Uterus (tissue), 4 donors: ENCODE data around the gene PTPRD. TPM values are rescaled to one million over a fixed set of nuclear protein-coding genes. Genes with fewer than 3 reads are reported as not detected.

ENCODE experiments used
- DNase-seq, 2 donors: peaks; one replicate each; pipeline ENCODE4 v3.0.0-alpha.2; 2019 to 2020
- H3K27ac ChIP-seq, 2 donors: fragments of 200-600 bp; sonication (generic); 1 replicate in 1 of 2; 2 replicates in 1 of 2; pipeline ENCODE4 v1.5.1; 2016 to 2018
- H3K27me3 ChIP-seq, 2 donors: fragments of 200-600 bp; sonication (generic); one replicate each; pipeline ENCODE4 v1.5.1; 2018 to 2019; ENCODE audit warnings: control low read depth in 1 of 2
- H3K36me3 ChIP-seq, 2 donors: fragments of 200-600 bp; sonication (generic); one replicate each; pipeline ENCODE4 v1.5.1; 2019; ENCODE audit warnings: control low read depth in 1 of 2
- H3K4me1 ChIP-seq, 2 donors: fragments of 200-600 bp; sonication (generic); one replicate each; pipeline ENCODE4 v1.5.1; 2018 to 2019; ENCODE audit warnings: control low read depth in 1 of 2
- H3K4me3 ChIP-seq, 2 donors: fragments of 200-600 bp; sonication (generic); 1 replicate in 1 of 2; 2 replicates in 1 of 2; pipeline ENCODE4 v1.5.1; 2018 to 2019; ENCODE audit warnings: mild to moderate bottlenecking in 1 of 2
- H3K9me3 ChIP-seq, 2 donors: fragments of 200-600 bp; sonication (generic); one replicate each; pipeline ENCODE4 v1.5.1; 2019; ENCODE audit warnings: control low read depth in 1 of 2
- POLR2A ChIP-seq, 2 donors: fragments of 450-650 bp; IDR thresholded peaks; one replicate each; pipeline ENCODE4 v1.6.1; 2016; ENCODE audit warnings: antibody characterized with exemption in 2 of 2, mild to moderate bottlenecking in 1 of 2, moderate library complexity in 1 of 2
- intact Hi-C: fragments of 100-400 bp; cut with DNase I; formaldehyde crosslinking; loops from one replicate; pipeline ENCODE4 v1.15.1; 2023; ENCODE audit warnings: low total_unique reads
- total RNA-seq, 4 donors: library from RNA; depleted of rRNA in 3 of 4; stranded (reverse); fragments of >200 nt in 3 of 4; gene quantifications; one replicate each; pipeline versions ENCODE4 v1.1.0 to v1.2.4, GENCODE V29; 2014 to 2023
- TF ChIP-seq, protein P1 (sequence below), 4 experiments: fragments of 200-600 bp in 2 of 4; fragments of 450-650 bp in 2 of 4; sonication (generic) in 2 of 4; IDR thresholded peaks; one replicate each; pipeline ENCODE4 v1.5.1; 2016 to 2019; ENCODE audit warnings: antibody characterized with exemption in 4 of 4, mild to moderate bottlenecking in 2 of 4, moderate library complexity in 1 of 4
- donor health status: DM: yes; HTN: yes; CAD: no.

PTPRD gene
- total RNA-seq, 4 donors from 2014 or later = 1.2 to 136 (median 26.4) TPM

DNA sequence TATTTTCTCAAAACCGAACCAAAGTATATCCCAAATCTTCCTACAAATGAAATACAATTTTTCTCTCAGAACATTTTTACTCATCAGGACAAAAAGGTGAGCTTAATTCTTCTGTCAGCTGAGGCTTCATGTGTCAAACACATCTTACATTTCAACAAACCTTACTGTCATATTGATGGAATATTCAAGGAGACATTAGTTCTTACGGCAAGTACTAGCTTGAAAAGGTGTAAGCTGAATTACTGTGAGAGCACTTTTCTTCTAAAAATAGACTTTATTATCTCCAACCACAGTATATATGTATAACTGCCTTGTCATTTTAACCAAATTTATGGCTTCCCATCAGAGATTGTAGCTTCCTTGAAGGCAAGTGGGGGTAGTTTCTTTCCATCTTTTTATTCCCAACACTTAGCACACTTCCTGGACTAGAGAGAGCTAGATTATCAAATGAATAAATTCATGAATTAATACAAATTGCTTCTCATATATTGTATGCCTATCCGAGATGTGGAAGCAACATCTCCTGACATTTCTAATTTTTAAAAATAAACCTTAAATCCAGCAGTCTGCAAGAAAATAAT is 1990.5 kb downstream of the PTPRD start:
- H3K4me1 ChIP-seq = no peaks in the 10 kb centered on the region
- H3K4me3 ChIP-seq = no peak overlapping the region
- no peak for TF ChIP-seq POLR2A (IDR thresholded peaks at IDR 0.05)
- TF ChIP-seq, protein P1, sequence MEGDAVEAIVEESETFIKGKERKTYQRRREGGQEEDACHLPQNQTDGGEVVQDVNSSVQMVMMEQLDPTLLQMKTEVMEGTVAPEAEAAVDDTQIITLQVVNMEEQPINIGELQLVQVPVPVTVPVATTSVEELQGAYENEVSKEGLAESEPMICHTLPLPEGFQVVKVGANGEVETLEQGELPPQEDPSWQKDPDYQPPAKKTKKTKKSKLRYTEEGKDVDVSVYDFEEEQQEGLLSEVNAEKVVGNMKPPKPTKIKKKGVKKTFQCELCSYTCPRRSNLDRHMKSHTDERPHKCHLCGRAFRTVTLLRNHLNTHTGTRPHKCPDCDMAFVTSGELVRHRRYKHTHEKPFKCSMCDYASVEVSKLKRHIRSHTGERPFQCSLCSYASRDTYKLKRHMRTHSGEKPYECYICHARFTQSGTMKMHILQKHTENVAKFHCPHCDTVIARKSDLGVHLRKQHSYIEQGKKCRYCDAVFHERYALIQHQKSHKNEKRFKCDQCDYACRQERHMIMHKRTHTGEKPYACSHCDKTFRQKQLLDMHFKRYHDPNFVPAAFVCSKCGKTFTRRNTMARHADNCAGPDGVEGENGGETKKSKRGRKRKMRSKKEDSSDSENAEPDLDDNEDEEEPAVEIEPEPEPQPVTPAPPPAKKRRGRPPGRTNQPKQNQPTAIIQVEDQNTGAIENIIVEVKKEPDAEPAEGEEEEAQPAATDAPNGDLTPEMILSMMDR (IDR thresholded peaks at IDR 0.05) = no peak
- no peak for DNase-seq
- H3K36me3 ChIP-seq = no peaks in the 10 kb centered on the region
- H3K27me3 ChIP-seq = no peaks in the 10 kb centered on the region
- intact Hi-C loops = no loop called here
- no peak overlapping the region for H3K27ac ChIP-seq
- no peaks in the 10 kb centered on the region for H3K9me3 ChIP-seq

DNA sequence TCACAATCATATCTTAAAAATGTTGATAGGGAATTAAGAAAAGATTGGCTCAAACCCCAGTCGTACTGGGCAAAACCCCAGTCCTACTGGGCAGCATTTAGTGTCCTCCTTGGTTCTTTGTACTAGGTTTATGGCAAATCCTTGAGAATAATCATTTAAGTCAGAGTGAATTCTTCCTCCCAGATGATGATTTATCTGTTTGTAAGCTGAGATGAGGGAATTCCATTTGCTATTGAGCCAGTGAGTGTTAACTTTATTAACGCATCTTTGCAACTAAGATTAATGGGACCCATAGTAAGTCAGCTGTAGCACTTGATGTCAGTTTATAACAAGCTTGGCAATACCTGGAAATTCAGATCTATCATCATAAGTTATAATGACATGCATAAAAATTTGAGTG is 1991.4 kb downstream of the PTPRD start:
- Histone ChIP-seq H3K4me1 (no peaks in the 10 kb centered on the region), H3K9me3 (no peaks in the 10 kb centered on the region), H3K27ac (no peak overlapping the region), H3K27me3 (no peaks in the 10 kb centered on the region), H3K4me3 (no peak overlapping the region), H3K36me3 (no peaks in the 10 kb centered on the region)
- no peak for TF ChIP-seq POLR2A (IDR thresholded peaks at IDR 0.05)
- TF ChIP-seq, protein P1 (IDR thresholded peaks at IDR 0.05) = no peak
- DNase-seq = no peak
- intact Hi-C loops = no loop called here

DNA sequence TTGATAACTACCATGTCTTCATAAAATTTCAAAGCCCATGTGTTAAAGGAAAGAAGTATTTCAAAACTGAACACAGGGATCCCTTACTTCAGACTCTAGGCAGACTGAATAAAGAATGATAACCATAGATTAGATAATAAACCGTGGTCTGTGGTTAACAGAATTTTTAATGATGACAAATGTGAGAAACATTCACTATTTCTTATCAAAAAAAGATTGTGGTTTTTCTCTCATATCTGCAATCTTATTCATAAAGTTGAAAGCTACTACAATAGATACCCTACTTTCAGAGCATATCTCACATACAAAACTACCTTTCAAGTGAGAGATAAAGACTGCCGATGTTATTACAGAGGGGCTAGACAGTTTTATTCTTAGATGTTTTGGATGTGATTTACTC is 1996.4 kb downstream of the PTPRD start:
- TF ChIP-seq, protein P1 (IDR thresholded peaks at IDR 0.05) = no peak
- TF ChIP-seq POLR2A (IDR thresholded peaks at IDR 0.05) = no peak
- no peaks in the 10 kb centered on the region for H3K36me3 ChIP-seq
- H3K4me1 ChIP-seq = no peaks in the 10 kb centered on the region
- H3K9me3 ChIP-seq = no peaks in the 10 kb centered on the region
- H3K27ac ChIP-seq = no peak overlapping the region
- DNase-seq = no peak
- intact Hi-C loops = no loop called here
- H3K4me3 ChIP-seq = no peak overlapping the region
- no peaks in the 10 kb centered on the region for H3K27me3 ChIP-seq

DNA sequence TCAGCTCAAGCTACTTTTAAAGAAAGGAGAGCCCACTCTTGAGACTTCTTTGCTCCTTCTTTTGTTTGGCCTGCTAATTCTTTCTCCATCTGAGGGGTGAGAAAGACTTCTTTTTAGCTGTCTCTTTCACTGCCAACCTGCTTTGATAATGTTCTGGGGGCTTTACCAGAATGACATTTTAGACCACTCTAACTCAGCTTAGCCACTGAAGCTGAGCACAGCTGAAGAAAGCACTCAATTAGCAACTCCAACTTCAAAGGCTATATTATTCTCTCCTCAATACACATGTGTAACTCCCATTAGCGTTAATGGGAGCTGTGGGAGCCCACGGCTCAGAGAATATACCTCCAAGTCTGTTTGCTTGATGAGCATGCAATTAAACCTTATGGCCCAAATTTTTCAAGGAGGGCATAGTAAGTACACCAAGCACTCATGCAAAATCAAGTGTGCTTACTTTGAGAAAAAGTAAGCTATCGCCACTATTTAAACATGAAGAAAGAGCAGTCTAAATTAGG is 1997.8 kb downstream of the PTPRD start:
- TF ChIP-seq, protein P1 (IDR thresholded peaks at IDR 0.05) = no peak
- no peak for TF ChIP-seq POLR2A (IDR thresholded peaks at IDR 0.05)
- no peaks in the 10 kb centered on the region for H3K36me3 ChIP-seq
- intact Hi-C loops = no loop called here
- H3K4me1 ChIP-seq = no peaks in the 10 kb centered on the region
- H3K27me3 ChIP-seq = no peaks in the 10 kb centered on the region
- H3K9me3 ChIP-seq = no peaks in the 10 kb centered on the region
- H3K27ac ChIP-seq = no peak overlapping the region
- no peak for DNase-seq
- H3K4me3 ChIP-seq = no peak overlapping the region

DNA sequence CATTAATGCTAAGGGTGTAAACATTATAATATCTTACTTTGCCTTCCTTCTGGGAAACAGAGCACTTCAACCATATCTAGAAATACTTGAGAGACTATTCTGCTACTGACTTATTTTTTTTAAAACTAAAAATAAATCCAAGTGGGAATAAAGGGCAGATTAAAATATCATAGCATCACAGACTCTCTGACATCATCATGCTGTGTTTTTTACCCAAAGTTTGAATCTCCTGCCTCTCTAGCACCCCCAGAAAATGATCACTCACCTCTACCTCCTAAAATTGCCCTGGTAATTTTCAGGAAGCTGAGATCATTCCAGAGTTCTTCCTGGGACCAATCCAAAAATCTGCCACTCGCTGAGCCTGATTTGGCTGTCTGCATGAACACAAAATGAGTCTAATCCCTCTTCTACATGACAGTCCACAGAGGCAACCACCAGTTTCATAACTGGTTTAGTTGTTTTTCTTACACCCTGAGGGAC is 1999.4 kb downstream of the PTPRD start:
- Histone ChIP-seq H3K27me3 (no peaks in the 10 kb centered on the region), H3K9me3 (no peaks in the 10 kb centered on the region), H3K27ac (no peak overlapping the region), H3K4me3 (no peak overlapping the region), H3K36me3 (no peaks in the 10 kb centered on the region), H3K4me1 (no peaks in the 10 kb centered on the region)
- intact Hi-C loops = no loop called here
- TF ChIP-seq, protein P1 (IDR thresholded peaks at IDR 0.05) = no peak
- TF ChIP-seq POLR2A (IDR thresholded peaks at IDR 0.05) = no peak
- DNase-seq = no peak
